ENCODE results near the gene TM4SF18.

The TM4SF18 gene

DNA sequence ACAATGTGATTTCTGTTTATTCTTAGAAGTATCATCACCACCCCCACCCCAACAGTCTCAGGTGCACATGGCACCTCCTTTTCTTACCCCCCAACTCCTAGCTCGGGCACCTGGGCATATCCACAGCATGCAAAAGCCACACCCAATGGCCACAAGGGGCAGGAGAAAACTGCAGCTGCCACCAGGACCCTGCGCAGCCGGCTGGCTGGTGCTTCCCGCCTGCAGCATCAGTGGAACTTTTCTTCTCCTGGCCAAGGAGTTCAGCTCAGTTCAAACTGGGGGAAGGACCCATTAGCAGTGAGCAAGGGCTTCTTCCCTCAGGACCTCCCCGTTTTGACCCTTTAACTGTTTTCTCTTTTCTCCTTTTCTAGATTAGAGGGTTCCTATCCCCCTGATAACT lies 44.8 kb downstream of the TM4SF18 start:
- no peaks in the 10 kb centered on the region for H3K36me3 ChIP-seq (ENCODE audit: insufficient read depth, low read length)
- no peak for DNase-seq (ENCODE audit: low read depth, low spot score)
- no peak overlapping the region for H3K27ac ChIP-seq
- no peak for TF ChIP-seq FOXP2 (optimal IDR thresholded peaks at IDR 0.05; ENCODE audit: control extremely low read depth, extremely low read length, insufficient read depth)
- TF ChIP-seq POLR2AphosphoS5 (IDR thresholded peaks at IDR 0.05; ENCODE audit: borderline replicate concordance, low read depth, low read length) = no peak
- no peak for TF ChIP-seq EZH2 (IDR thresholded peaks at IDR 0.05)
- H3K4me3 ChIP-seq = no peak overlapping the region
- H3K9me3 ChIP-seq (ENCODE audit: low read depth, low read length) = no peaks in the 10 kb centered on the region
- no peak overlapping the region for H3K9ac ChIP-seq (ENCODE audit: insufficient read length)

DNA sequence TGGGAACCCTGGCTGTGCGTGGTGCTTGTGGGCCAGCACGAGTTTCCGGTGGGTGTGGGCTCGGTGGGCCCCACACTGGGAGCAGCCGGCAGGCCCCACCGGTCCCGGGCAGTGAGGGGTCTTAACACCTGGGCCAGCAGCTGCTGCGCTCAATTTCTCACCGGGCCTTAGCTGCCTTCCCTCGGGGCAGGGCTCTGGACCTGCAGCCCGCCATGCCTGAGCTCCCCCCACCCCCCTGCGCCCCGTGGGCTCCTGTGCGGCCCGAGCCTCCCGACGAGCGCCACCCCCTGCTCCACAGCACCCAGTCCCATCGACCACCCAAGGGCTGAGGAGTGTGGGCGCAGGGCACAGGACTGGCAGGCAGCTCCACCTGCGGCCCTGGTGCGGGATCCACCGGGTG lies 49.4 kb downstream of the TM4SF18 start:
- no peak for DNase-seq (ENCODE audit: low read depth, low spot score)
- no peaks in the 10 kb centered on the region for H3K9me3 ChIP-seq (ENCODE audit: low read depth, low read length)
- no peaks in the 10 kb centered on the region for H3K36me3 ChIP-seq (ENCODE audit: insufficient read depth, low read length)
- no peak overlapping the region for H3K4me3 ChIP-seq
- H3K9ac ChIP-seq (ENCODE audit: insufficient read length) = no peak overlapping the region
- H3K27ac ChIP-seq = no peak overlapping the region
- TF ChIP-seq EZH2 (IDR thresholded peaks at IDR 0.05) (no peak), POLR2AphosphoS5 (IDR thresholded peaks at IDR 0.05; ENCODE audit: borderline replicate concordance, low read depth, low read length) (no peak), FOXP2 (optimal IDR thresholded peaks at IDR 0.05; ENCODE audit: control extremely low read depth, extremely low read length, insufficient read depth) (no peak)

DNA sequence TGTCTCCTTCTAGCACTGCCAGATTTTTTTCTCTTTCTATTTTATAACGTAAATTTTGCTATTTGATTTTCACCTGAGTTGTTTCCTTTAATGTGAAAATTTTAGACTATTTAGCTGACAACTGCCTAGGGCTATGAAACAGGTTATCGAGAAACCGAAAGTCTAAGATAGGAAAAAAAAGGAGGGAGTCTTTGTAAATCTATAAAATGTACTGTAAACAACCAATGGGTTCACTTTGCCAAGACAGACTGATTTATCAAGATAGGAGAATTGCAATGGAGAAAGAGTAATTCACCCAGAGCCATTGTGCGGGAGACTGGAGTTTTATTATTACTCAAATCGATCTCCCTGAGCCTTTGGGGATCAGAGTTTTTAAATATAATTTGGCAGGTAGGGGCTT lies 50.0 kb downstream of the TM4SF18 start:
- no peak overlapping the region for H3K9ac ChIP-seq (ENCODE audit: insufficient read length)
- no peak overlapping the region for H3K4me3 ChIP-seq
- H3K9me3 ChIP-seq (ENCODE audit: low read depth, low read length) = no peaks in the 10 kb centered on the region
- no peaks in the 10 kb centered on the region for H3K36me3 ChIP-seq (ENCODE audit: insufficient read depth, low read length)
- TF ChIP-seq POLR2AphosphoS5 (IDR thresholded peaks at IDR 0.05; ENCODE audit: borderline replicate concordance, low read depth, low read length) = no peak
- no peak for TF ChIP-seq EZH2 (IDR thresholded peaks at IDR 0.05)
- TF ChIP-seq FOXP2 (optimal IDR thresholded peaks at IDR 0.05; ENCODE audit: control extremely low read depth, extremely low read length, insufficient read depth) = no peak
- no peak overlapping the region for H3K27ac ChIP-seq
- DNase-seq (ENCODE audit: low read depth, low spot score) = no peak

DNA sequence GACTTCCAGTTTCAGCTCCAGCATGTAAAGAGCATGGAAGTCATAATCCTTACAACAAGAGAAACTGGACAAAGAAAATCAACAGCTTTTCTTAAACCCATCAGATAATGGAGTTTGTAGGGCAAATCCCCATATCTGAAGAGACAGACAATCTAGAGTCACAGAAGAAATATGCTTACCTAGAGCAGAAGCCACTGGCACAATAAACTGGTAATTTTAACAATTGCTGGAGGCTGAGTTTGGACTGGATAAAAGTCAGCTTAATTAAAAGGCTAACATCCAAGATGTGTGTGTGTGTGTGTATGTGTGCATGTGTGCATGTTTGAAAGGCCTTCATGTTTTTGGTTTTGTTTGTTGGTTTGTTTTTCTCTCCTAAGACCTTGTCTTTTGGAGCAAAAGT lies 50.6 kb downstream of the TM4SF18 start:
- no peaks in the 10 kb centered on the region for H3K9me3 ChIP-seq (ENCODE audit: low read depth, low read length)
- H3K9ac ChIP-seq (ENCODE audit: insufficient read length) = no peak overlapping the region
- no peak overlapping the region for H3K27ac ChIP-seq
- no peak for DNase-seq (ENCODE audit: low read depth, low spot score)
- H3K4me3 ChIP-seq = no peak overlapping the region
- no peaks in the 10 kb centered on the region for H3K36me3 ChIP-seq (ENCODE audit: insufficient read depth, low read length)
- no peak for TF ChIP-seq POLR2AphosphoS5 (IDR thresholded peaks at IDR 0.05; ENCODE audit: borderline replicate concordance, low read depth, low read length)
- TF ChIP-seq FOXP2 (optimal IDR thresholded peaks at IDR 0.05; ENCODE audit: control extremely low read depth, extremely low read length, insufficient read depth) = no peak
- TF ChIP-seq EZH2 (IDR thresholded peaks at IDR 0.05) = no peak

DNA sequence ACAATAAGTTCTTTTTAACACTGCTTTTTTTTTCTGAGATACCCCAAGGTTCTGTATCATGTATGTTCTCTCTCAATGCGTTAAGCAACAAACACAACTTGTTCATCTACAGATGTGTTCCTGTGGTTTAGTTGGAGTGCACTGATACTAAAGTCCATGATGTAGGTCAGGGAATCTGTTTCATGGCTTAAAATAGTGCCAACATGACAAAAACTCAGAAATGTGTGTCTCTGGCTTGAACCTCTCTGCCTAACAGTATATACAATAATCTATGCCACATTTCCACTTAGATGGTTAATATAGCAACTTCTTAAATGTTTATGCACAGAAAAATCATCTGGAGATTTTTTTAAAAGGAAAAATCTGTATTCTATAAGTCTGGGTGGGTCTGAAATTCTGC lies 51.1 kb downstream of the TM4SF18 start:
- H3K9me3 ChIP-seq (ENCODE audit: low read depth, low read length) = no peaks in the 10 kb centered on the region
- TF ChIP-seq EZH2 (IDR thresholded peaks at IDR 0.05) (no peak), POLR2AphosphoS5 (IDR thresholded peaks at IDR 0.05; ENCODE audit: borderline replicate concordance, low read depth, low read length) (no peak), FOXP2 (optimal IDR thresholded peaks at IDR 0.05; ENCODE audit: control extremely low read depth, extremely low read length, insufficient read depth) (no peak)
- H3K36me3 ChIP-seq (ENCODE audit: insufficient read depth, low read length) = no peaks in the 10 kb centered on the region
- no peak for DNase-seq (ENCODE audit: low read depth, low spot score)
- H3K27ac ChIP-seq = no peak overlapping the region
- no peak overlapping the region for H3K4me3 ChIP-seq
- H3K9ac ChIP-seq (ENCODE audit: insufficient read length) = no peak overlapping the region

DNA sequence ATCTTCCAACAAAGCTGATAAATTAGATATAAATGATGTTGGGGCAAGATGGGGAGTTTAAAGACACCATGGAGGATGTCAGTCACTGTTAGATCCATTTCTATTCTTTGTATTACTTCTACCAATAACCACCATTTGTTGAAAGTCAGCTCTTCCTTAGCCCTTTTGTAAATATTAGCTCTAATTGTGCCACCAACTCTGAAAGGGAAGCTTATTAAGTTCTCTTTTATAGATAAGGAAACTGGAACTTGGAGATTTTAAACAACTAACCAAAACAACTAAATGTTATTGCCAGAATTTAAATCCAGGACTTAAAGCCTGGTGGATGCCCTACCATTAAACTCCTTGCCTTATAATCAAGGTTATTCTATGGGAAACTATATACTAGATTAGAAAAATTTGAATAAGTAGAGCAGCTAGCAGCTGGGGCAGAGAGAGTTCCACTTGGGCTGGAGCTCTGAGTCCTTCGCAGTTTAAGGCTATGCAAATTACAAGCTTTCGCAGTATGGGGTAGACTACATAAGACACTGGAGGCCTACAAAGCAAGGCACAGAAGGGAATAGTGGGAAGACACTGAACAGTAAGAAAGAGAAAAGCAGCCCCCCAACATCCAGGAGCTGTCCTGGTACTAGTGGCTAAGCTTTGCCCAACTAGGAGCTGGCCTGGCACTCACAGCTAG lies 52.6 kb downstream of the TM4SF18 start:
- Histone ChIP-seq H3K4me3 (no peak overlapping the region), H3K36me3 (ENCODE audit: insufficient read depth, low read length) (no peaks in the 10 kb centered on the region), H3K9me3 (ENCODE audit: low read depth, low read length) (no peaks in the 10 kb centered on the region), H3K9ac (ENCODE audit: insufficient read length) (no peak overlapping the region), H3K27ac (no peak overlapping the region)
- no peak for DNase-seq (ENCODE audit: low read depth, low spot score)
- TF ChIP-seq FOXP2 (optimal IDR thresholded peaks at IDR 0.05; ENCODE audit: control extremely low read depth, extremely low read length, insufficient read depth) = no peak
- TF ChIP-seq EZH2 (IDR thresholded peaks at IDR 0.05) = no peak
- TF ChIP-seq POLR2AphosphoS5 (IDR thresholded peaks at IDR 0.05; ENCODE audit: borderline replicate concordance, low read depth, low read length) = no peak

DNA sequence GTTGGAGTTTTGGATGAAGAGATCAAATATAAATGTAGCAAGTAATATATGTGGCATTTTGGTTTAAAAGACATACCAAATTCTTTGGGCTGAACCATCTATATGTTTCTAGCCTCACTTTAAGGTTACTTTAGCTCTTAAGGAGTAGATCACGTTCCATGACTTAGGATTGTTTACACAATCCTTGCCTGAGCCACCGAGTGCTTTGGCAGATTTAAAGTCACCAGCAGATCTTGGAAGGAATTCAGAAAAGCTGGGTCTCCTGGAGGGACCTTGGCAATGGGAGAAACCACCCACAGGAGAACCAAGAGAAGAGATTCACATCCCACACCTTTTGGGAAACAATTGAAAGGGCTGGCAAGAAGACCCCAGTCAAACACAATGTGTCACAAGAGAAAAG lies 54.5 kb downstream of the TM4SF18 start:
- Histone ChIP-seq H3K4me3 (no peak overlapping the region), H3K9me3 (ENCODE audit: low read depth, low read length) (no peaks in the 10 kb centered on the region), H3K9ac (ENCODE audit: insufficient read length) (no peak overlapping the region), H3K27ac (no peak overlapping the region), H3K36me3 (ENCODE audit: insufficient read depth, low read length) (no peaks in the 10 kb centered on the region)
- DNase-seq (ENCODE audit: low read depth, low spot score) = no peak
- TF ChIP-seq POLR2AphosphoS5 (IDR thresholded peaks at IDR 0.05; ENCODE audit: borderline replicate concordance, low read depth, low read length) = no peak
- TF ChIP-seq EZH2 (IDR thresholded peaks at IDR 0.05) = no peak
- TF ChIP-seq FOXP2 (optimal IDR thresholded peaks at IDR 0.05; ENCODE audit: control extremely low read depth, extremely low read length, insufficient read depth) = no peak

DNA sequence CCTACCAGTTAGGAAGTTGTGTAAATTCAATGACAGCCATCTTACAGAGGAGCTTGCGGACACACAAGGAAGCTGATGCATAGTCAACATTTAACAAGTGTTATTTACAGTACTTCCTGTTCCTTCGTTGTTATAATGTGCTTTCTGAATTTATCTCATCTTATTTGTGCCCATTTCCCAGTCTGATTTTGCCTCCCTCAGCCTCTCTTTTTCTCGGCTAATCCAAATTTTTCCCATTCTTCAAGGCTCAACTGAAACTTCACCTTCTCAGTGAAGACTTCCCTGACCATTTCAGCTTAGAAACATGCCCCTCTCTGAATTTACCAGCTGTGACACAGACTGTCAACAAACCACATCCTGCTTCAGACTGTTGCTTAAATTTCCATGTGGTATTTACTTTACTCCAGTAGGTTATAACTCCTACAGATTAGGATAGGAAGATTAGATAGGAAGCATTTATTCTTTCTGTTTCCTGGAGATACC lies 56.1 kb downstream of the TM4SF18 start:
- no peak overlapping the region for H3K4me3 ChIP-seq
- no peaks in the 10 kb centered on the region for H3K36me3 ChIP-seq (ENCODE audit: insufficient read depth, low read length)
- no peak for DNase-seq (ENCODE audit: low read depth, low spot score)
- H3K9ac ChIP-seq (ENCODE audit: insufficient read length) = no peak overlapping the region
- no peak overlapping the region for H3K27ac ChIP-seq
- TF ChIP-seq FOXP2 (optimal IDR thresholded peaks at IDR 0.05; ENCODE audit: control extremely low read depth, extremely low read length, insufficient read depth) = no peak
- no peak for TF ChIP-seq EZH2 (IDR thresholded peaks at IDR 0.05)
- TF ChIP-seq POLR2AphosphoS5 (IDR thresholded peaks at IDR 0.05; ENCODE audit: borderline replicate concordance, low read depth, low read length) = no peak
- no peaks in the 10 kb centered on the region for H3K9me3 ChIP-seq (ENCODE audit: low read depth, low read length)

DNA sequence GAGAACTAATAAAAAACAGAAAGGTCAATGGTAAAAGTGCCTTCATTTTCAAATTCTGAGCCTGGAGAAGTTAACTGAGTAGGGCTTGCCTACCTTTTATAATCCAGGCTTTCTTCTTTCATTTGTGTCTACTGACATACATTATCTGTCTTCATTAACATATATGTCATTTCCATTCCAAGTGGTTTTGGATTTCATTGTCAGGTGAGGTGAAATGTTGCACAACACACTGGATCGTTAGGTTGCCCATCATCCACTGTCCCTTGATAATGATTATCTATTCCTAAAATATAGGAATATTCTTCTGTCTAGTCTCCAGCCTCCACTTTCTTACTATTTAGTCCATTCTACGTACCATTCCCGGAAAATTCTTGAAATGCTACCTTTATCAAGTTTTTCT lies 56.8 kb downstream of the TM4SF18 start:
- Histone ChIP-seq H3K9me3 (ENCODE audit: low read depth, low read length) (no peaks in the 10 kb centered on the region), H3K9ac (ENCODE audit: insufficient read length) (no peak overlapping the region), H3K36me3 (ENCODE audit: insufficient read depth, low read length) (no peaks in the 10 kb centered on the region), H3K4me3 (no peak overlapping the region), H3K27ac (no peak overlapping the region)
- TF ChIP-seq FOXP2 (optimal IDR thresholded peaks at IDR 0.05; ENCODE audit: control extremely low read depth, extremely low read length, insufficient read depth) (no peak), POLR2AphosphoS5 (IDR thresholded peaks at IDR 0.05; ENCODE audit: borderline replicate concordance, low read depth, low read length) (no peak), EZH2 (IDR thresholded peaks at IDR 0.05) (no peak)
- DNase-seq (ENCODE audit: low read depth, low spot score) = no peak
